NT2/D1 (cell line): ENCODE results near the gene SV2C.

Experiments used
- YY1 ChIP-seq: IDR thresholded peaks from 2 replicates; pipeline ENCODE4 v1.6.1; 2011; ENCODE audit not compliant: insufficient read length, insufficient read depth
- ZNF274 ChIP-seq: IDR thresholded peaks from 2 replicates; pipeline ENCODE4 v1.6.1; 2011; ENCODE audit warnings: mild to moderate bottlenecking, low read depth, low read length

DNA sequence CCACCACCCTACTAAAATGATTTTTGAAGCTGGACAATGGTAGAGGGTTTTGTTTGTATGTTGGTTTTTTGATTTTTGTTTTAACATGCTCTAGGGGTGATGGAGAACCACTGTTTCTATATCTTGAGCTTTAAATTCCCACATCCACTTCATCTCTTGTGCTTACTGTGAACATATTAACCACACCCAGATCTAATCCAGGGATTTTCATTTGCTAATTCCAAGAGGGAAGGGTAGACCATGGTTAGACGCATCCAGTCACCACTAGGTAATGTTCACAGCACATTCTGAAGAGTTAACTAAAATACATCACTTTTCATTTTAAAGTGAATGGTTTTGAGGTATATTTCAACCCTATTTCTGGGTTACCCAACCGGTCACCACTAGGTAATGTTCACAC, 283.4 kb downstream of the SV2C start:
- TF ChIP-seq YY1 (no peak), ZNF274 (no peak)
